PFSK-1 (cell line): ENCODE data around the gene FARS2.

Source experiments
- FOXP2 ChIP-seq: optimal IDR thresholded peaks from 2 replicates; pipeline ENCODE3; 2011; ENCODE audit warnings: borderline replicate concordance, control low read depth, inconsistent platforms; ENCODE audit not compliant: insufficient read depth; ENCODE audit errors: extremely low read length, extremely low read depth
- POLR2AphosphoS5 ChIP-seq: IDR thresholded peaks from 2 replicates; pipeline ENCODE4 v1.6.1; 2012; ENCODE audit warnings: low read depth, mild to moderate bottlenecking, control low read depth, low read length, moderate library complexity
- REST ChIP-seq, 2 experiments: IDR thresholded peaks; 2 replicates each; pipeline versions ENCODE4 v1.6.1 to v1.8.0; 2011 to 2012; ENCODE audit warnings: low read depth in 2 of 2, low read length in 2 of 2, control low read depth in 1 of 2, inconsistent platforms in 1 of 2, mild to moderate bottlenecking in 1 of 2, moderate library complexity in 1 of 2; ENCODE audit not compliant: insufficient read depth in 1 of 2
- SIN3A ChIP-seq: IDR thresholded peaks from 2 replicates; pipeline ENCODE4 v1.6.1; 2012; ENCODE audit warnings: mild to moderate bottlenecking, low read length, moderate library complexity, borderline replicate concordance; ENCODE audit not compliant: insufficient read depth
- TAF1 ChIP-seq: IDR thresholded peaks from 2 replicates; pipeline ENCODE4 v1.6.1; 2012; ENCODE audit warnings: low read length, control low read depth, borderline replicate concordance; ENCODE audit not compliant: insufficient read depth

FARS2 gene

DNA sequence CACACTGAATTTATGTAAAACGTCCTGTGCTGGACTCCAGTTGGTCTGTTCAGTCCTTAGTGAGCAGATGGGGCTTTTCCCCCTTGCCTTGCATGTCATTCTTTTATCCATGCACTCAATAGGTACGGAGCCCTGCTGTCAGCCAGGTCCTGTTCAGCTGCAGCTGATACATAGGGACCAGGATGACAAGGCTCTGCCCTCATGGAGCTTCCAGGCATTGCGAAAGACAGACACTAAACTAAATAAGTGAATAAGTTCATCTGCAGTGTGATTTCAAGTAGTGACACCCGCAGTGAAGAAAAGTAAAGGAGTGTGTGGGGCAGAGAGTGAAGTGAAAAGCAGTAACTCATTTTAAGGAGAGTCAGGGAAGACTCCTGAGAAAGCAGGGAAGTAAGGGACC, 421.2 kb downstream of the FARS2 start:
- no peak for TF ChIP-seq REST (IDR thresholded peaks at IDR 0.05; ENCODE audit: insufficient read depth in 1 of 2, low read depth in 2 of 2, low read length in 2 of 2)
- TF ChIP-seq FOXP2 = no peak
- no peak for TF ChIP-seq TAF1
- TF ChIP-seq POLR2AphosphoS5 = no peak

- TF ChIP-seq TAF1 (no peak), REST (IDR thresholded peaks at IDR 0.05; ENCODE audit: insufficient read depth in 1 of 2, low read depth in 2 of 2, low read length in 2 of 2) (no peak), POLR2AphosphoS5 (no peak), SIN3A (no peak), FOXP2 (no peak)
Measured at GRCh38 chr6:5684320-5685053, 423.2 kb downstream of the FARS2 start.

DNA sequence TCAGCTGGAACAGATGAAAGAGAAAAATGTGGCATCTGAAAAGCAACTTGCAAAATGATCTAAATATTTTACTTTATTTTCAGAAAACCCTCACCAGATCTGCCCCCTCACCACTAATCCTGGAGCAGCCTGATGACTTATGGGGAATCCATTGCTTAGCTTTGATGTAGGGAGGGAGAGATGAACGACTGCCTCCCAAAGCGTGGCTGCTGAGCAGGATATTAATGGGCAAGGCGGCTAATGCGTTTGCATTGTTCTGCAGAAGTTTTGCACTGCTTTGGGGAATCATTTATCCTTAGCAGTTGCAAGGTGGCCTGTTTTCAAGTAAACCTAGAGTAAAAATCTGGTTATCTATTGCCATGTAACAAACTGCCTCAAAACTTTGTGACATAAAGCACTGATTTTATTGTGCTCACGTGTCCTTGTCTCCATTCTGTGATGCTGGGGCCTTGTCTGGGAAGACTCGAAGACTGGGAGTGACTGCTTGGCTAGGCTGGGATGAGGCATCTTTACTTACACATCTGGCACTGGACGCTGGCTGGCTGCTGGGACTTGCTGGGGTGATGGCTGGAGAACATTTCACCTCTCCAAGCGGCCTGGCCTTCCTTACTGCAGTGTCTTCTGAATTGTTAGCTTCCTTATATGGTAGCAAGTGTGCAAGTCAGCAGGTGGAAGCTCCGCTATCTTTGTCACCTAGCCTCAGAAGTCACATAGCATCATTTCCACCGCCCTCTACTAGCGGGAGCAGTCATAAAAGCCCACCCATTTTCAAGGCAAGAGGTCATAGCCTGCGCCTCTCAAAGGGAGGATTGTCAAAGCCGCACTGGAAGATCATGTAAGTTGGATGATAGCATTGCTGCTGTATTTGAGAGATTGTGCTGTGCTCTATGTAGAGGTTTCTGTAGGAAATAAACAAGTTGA, 432.2 kb downstream of the FARS2 start:
- TF ChIP-seq TAF1 (no peak), REST (IDR thresholded peaks at IDR 0.05; ENCODE audit: insufficient read depth in 1 of 2, low read depth in 2 of 2, low read length in 2 of 2) (no peak), FOXP2 (no peak), POLR2AphosphoS5 (no peak), SIN3A (no peak)

DNA sequence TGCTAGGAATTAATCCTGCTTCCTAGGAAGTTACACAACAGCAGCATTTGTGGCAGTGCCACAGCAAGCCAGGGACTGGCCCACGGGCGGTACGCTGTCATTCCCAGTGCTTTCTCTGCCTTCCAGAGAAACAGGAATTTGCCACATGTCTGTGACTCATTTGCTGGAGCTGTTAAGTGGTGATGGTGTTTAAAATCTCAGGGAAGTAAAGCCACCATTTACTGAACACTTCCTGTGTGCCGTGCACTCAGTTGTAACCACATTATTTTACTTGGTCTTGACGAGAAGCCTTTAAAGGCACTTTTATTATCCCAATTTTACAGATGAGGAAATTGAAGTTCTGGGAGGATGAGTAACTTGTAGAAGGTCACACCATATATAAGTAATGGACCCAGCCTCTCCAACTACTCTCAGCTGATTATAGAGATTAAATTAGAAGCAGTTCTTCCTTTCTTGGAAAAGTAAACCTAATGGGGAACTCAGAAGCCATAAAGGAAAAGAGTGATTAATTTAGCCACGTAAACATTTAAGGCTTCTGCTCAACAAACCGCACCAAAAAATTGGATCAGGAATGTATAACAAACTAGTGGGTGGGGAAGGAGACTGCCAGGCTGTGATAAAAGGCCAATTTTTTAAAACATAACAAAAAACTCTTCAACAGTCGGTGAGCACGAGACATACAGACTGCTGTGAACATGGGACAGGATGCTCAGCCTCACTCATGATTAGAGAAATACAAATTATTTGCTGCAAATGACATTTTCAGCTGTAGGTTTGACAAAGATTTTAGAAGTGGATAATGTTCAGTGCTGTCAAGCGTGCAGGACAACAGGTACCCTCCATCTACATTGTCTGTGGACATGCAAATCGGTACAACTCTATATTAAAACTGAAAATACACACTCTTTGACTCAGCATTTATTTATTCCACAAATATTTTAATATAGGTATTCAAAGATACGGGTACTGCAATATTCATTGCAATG, 434.2 kb downstream of the FARS2 start:
- TF ChIP-seq TAF1 (no peak), REST (IDR thresholded peaks at IDR 0.05; ENCODE audit: insufficient read depth in 1 of 2, low read depth in 2 of 2, low read length in 2 of 2) (no peak), POLR2AphosphoS5 (no peak), SIN3A (no peak), FOXP2 (no peak)
